ENCODE results near the gene LACTB.

DNA sequence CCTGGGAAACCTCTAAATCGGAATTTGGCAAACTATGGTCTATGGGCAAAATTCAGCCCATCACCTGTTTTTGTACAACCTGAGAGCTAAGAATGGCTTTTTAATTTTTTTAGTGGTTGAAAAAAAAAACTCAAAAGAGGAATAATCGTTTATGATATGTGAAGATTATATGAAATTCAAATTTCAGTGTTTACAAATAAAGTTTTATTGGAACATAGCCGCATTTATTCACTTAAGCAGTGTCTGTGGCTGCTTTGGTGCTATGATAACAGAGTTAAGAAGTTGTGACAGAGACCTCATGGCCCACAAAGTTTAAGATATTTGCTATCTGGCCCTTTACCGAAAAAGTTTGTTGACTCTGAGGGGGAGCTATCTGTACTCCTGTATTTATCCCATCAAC lies 36.4 kb upstream of the LACTB start:
- no peak for TF ChIP-seq EZH2phosphoT487 (IDR thresholded peaks at IDR 0.05; ENCODE audit: unreplicated experiment)
- TF ChIP-seq, protein P1, sequence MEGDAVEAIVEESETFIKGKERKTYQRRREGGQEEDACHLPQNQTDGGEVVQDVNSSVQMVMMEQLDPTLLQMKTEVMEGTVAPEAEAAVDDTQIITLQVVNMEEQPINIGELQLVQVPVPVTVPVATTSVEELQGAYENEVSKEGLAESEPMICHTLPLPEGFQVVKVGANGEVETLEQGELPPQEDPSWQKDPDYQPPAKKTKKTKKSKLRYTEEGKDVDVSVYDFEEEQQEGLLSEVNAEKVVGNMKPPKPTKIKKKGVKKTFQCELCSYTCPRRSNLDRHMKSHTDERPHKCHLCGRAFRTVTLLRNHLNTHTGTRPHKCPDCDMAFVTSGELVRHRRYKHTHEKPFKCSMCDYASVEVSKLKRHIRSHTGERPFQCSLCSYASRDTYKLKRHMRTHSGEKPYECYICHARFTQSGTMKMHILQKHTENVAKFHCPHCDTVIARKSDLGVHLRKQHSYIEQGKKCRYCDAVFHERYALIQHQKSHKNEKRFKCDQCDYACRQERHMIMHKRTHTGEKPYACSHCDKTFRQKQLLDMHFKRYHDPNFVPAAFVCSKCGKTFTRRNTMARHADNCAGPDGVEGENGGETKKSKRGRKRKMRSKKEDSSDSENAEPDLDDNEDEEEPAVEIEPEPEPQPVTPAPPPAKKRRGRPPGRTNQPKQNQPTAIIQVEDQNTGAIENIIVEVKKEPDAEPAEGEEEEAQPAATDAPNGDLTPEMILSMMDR (conservative IDR thresholded peaks at IDR 0.05; ENCODE audit: low read depth in 2 of 2): no peak
- TF ChIP-seq, protein P2, sequence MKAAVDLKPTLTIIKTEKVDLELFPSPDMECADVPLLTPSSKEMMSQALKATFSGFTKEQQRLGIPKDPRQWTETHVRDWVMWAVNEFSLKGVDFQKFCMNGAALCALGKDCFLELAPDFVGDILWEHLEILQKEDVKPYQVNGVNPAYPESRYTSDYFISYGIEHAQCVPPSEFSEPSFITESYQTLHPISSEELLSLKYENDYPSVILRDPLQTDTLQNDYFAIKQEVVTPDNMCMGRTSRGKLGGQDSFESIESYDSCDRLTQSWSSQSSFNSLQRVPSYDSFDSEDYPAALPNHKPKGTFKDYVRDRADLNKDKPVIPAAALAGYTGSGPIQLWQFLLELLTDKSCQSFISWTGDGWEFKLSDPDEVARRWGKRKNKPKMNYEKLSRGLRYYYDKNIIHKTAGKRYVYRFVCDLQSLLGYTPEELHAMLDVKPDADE (IDR thresholded peaks at IDR 0.05): no peak

Data from GM23338 (cell line).